HepG2 (cell line): ENCODE results near the gene COL4A3. TPM values are rescaled to one million over a fixed set of nuclear protein-coding genes. Genes with fewer than 3 reads are reported as not detected.

ENCODE experiments used
- ATAC-seq: fragments of 200-7000 bp; cut with Tn5 transposase; 3 replicates; pipeline ENCODE4 v1.9.1; 2020; ENCODE audit warnings: mild to moderate bottlenecking, moderate library complexity
- BruUV-seq: library from RNA; stranded (reverse); fragments of 400-500 nt; replicated peaks from 2 replicates; lab custom pipeline; 2021; lab: Mats Ljungman, UMichigan
- CTCF ChIA-PET: fragments of 300-600 bp; formaldehyde crosslinking; extraction: SDS; loops from one replicate; lab custom pipeline; 2021; ENCODE audit warnings: low total read pairs, inconsistent platforms, low intra/inter-chr PET ratio; lab: Yijun Ruan, JAX
- POLR2A ChIA-PET: fragments of 350-600 bp; sonication (Branson Sonifier 250); formaldehyde crosslinking; loops from one replicate; lab custom pipeline; 2020; ENCODE audit warnings: antibody characterized with exemption, inconsistent platforms; lab: Yijun Ruan, JAX
- DNase-seq: peaks from one replicate; pipeline ENCODE4 v3.0.0-alpha.2; 2015; ENCODE audit warnings: low spot score
- FAIRE-seq: peaks from 3 replicates; lab custom pipeline; 2011; peaks lifted over from hg19 to GRCh38; lab: Jason Lieb, UNC
- H2AFZ ChIP-seq: one replicate; pipeline ENCODE4 v1.6.1; 2011; ENCODE audit warnings: low read length, inconsistent platforms
- H3K27ac ChIP-seq: fragments of 300-600 bp; 3 replicates; pipeline ENCODE4 v1.8.0; 2011; ENCODE audit warnings: mixed run types, mild to moderate bottlenecking, mixed read lengths, low read length, inconsistent platforms; ENCODE audit not compliant: insufficient read depth; ENCODE audit errors: extremely low read length
- H3K27me3 ChIP-seq, 2 experiments: fragments of 200-600 bp in 1 of 2; 2 replicates in 1 of 2; 3 replicates in 1 of 2; pipeline versions ENCODE4 v1.6.0 to v1.8.0; 2011; ENCODE audit warnings: low read length in 2 of 2, mild to moderate bottlenecking in 2 of 2, moderate library complexity in 2 of 2, inconsistent platforms in 1 of 2; ENCODE audit not compliant: insufficient read depth in 2 of 2, control insufficient read depth in 1 of 2
- H3K36me3 ChIP-seq, 2 experiments: fragments of 200-600 bp in 1 of 2; replicated peaks in 1 of 2; 2 replicates in 1 of 2; 3 replicates in 1 of 2; pipeline versions ENCODE4 v1.5.1 to v1.8.0; 2011; ENCODE audit warnings: low read length in 2 of 2, inconsistent platforms in 1 of 2; ENCODE audit not compliant: insufficient read depth in 2 of 2, control insufficient read depth in 1 of 2
- H3K4me1 ChIP-seq: 2 replicates; pipeline ENCODE4 v1.5.1; 2012; ENCODE audit warnings: low read length, inconsistent platforms; ENCODE audit not compliant: insufficient read depth
- H3K4me2 ChIP-seq: 2 replicates; pipeline ENCODE4 v1.6.0; 2011; ENCODE audit warnings: low read depth, low read length, inconsistent platforms
- H3K4me3 ChIP-seq, 3 experiments: fragments of 200-600 bp in 1 of 3; sonication (generic), shearing (Covaris generic) in 1 of 3; replicated peaks in 1 of 3; 2 replicates each; pipeline ENCODE4 v1.5.1; 2011 to 2016; ENCODE audit warnings: low read length in 3 of 3, inconsistent platforms in 2 of 3, low read depth in 2 of 3, mild to moderate bottlenecking in 2 of 3, control low read depth in 1 of 3, mixed read lengths in 1 of 3; ENCODE audit not compliant: insufficient read depth in 1 of 3
- H3K79me2 ChIP-seq: one replicate; pipeline ENCODE4 v1.6.1; 2011; ENCODE audit warnings: low read length, inconsistent platforms; ENCODE audit not compliant: insufficient read depth
- H3K9ac ChIP-seq: 2 replicates; pipeline ENCODE4 v1.6.0; 2011; ENCODE audit warnings: mild to moderate bottlenecking, low read depth, low read length, inconsistent platforms; ENCODE audit not compliant: insufficient read depth
- H3K9me3 ChIP-seq: 2 replicates; pipeline ENCODE4 v1.5.1; 2012; ENCODE audit warnings: mild to moderate bottlenecking, low read length
- H4K20me1 ChIP-seq: 2 replicates; pipeline ENCODE4 v1.6.0; 2011; ENCODE audit warnings: inconsistent platforms, mild to moderate bottlenecking, low read length, moderate library complexity; ENCODE audit not compliant: insufficient read depth
- ARHGAP35 ChIP-seq: sonication (generic); formaldehyde crosslinking; IDR thresholded peaks from 2 replicates; pipeline ENCODE4 v1.9.0; 2022; ENCODE audit warnings: mild to moderate bottlenecking, inconsistent platforms, moderate library complexity, missing genetic modification reagents, borderline replicate concordance
- BHLHE40 ChIP-seq: IDR thresholded peaks from 2 replicates; pipeline ENCODE4 v1.6.1; 2011; ENCODE audit warnings: low read length, improper control_type of control experiment
- CHD4 ChIP-seq: fragments of 200-600 bp; sonication (generic); IDR thresholded peaks from 2 replicates; pipeline ENCODE4 v1.7.0; 2017; ENCODE audit warnings: mild to moderate bottlenecking, low read length, borderline replicate concordance
- GATAD2A ChIP-seq: IDR thresholded peaks from 2 replicates; pipeline ENCODE4 v1.6.1; 2016
- HNRNPUL1 ChIP-seq: fragments of 200-400 bp; formaldehyde crosslinking; IDR thresholded peaks from 2 replicates; pipeline ENCODE4 v1.6.1; 2017; ENCODE audit warnings: low read depth, mild to moderate bottlenecking, low read length, moderate library complexity
- KMT2B ChIP-seq: IDR thresholded peaks from 2 replicates; pipeline ENCODE4 v1.6.1; 2016; ENCODE audit warnings: missing genetic modification reagents, missing compliant biosample characterization
- SAP130 ChIP-seq: IDR thresholded peaks from 2 replicates; pipeline ENCODE4 v1.6.1; 2016; ENCODE audit warnings: low read depth
- WGBS: methylation state at CpG from one replicate; pipeline ENCODE4 v1.1.6; 2017; ENCODE audit warnings: low lambda C conversion rate; 5-methylcytosine and 5-hydroxymethylcytosine counted together
- in situ Hi-C: cut with HindIII; loops from 2 replicates; pipeline ENCODE4 v1.10.0; 2017; ENCODE audit warnings: low pct_unique_long_range_greater_than_20kb; ENCODE audit not compliant: extremely low pct_ligation_motif_present
- intact Hi-C: fragments of 100-400 bp; cut with micrococcal nuclease; formaldehyde crosslinking; loops from one replicate; pipeline ENCODE4 v1.10.0; 2022; ENCODE audit not compliant: unreplicated experiment
- polyA plus RNA-seq, 8 experiments: library from polyadenylated mRNA; depleted of rRNA in 3 of 8; stranded (reverse) in 7 of 8; unstranded in 1 of 8; fragments of >200 nt; fragmentation: Illumina TruSeq in 4 of 8; extraction: Trizol in 4 of 8; gene quantifications; 2 replicates each; pipeline versions ENCODE4 v1.2.1 to v1.2.3, GENCODE V29; 2011 to 2016; ENCODE audit warnings: low read depth in 4 of 8, missing spikeins in 1 of 8, mixed read lengths in 1 of 8; ENCODE audit not compliant: insufficient read depth in 1 of 8
- total RNA-seq, 5 experiments: library from RNA; depleted of rRNA; stranded (reverse); fragments of >200 nt; fragmentation: Illumina TruSeq; extraction: Trizol; gene quantifications; 2 replicates each; pipeline ENCODE4 v1.2.3, GENCODE V29; 2016; ENCODE audit warnings: low read depth in 1 of 5
- TF ChIP-seq, protein P1 (sequence below): sonication (generic); formaldehyde crosslinking; IDR thresholded peaks from 2 replicates; pipeline ENCODE4 v1.4.0; 2020; ENCODE audit warnings: missing genetic modification reagents
- TF ChIP-seq, protein P2 (sequence below): sonication (generic); formaldehyde crosslinking; IDR thresholded peaks from 2 replicates; pipeline ENCODE4 v1.4.0; 2020; ENCODE audit warnings: mild to moderate bottlenecking, missing genetic modification reagents
- TF ChIP-seq, protein P3 (sequence below): sonication (generic); formaldehyde crosslinking; IDR thresholded peaks from 2 replicates; pipeline ENCODE4 v1.5.1; 2020; ENCODE audit warnings: missing genetic modification reagents, mild to moderate bottlenecking, borderline replicate concordance

The COL4A3 gene
- total and polyA plus RNA-seq, 2 of the 13 experiments (the other 11 are each of a cell fraction or from before 2014, with no cell fraction given): 0.02 TPM; not detected in 1

DNA sequence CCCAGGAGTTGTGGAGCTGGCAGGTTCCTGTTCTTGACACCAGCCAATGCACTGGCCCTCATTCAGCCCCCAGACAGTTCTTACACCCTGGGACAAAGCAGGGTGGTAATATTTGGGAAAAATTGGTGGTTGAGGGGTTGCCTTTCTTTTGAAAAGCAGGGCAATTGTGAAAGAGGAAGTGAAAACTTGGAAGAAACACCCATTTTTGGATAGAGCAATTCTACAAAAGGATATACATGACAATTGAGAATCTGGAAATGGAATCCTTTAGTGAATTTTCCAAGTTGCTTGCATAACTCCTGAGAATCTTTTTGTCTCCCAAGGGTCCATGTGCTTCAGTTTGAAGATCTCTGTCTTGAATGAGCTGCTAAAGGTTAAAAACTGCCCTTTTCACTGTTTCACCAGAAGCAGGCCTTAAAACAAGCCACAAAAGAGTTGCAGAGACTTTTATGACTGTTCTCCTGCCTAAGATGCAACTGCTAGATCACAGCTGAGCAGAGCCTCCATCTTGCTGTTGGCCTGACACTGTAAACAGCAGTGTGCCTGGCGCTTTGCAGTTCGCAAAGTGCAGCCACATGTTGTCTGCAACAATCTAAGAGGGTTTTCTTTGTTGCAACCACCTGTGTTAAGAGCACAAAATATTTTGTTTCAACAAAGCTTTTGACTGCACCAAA, 12.2 kb upstream of the COL4A3 start:
- ChIA-PET POLR2A (no interaction called here), CTCF (no interaction called here)
- Histone ChIP-seq H3K4me3 (no peak overlapping the region), H3K9me3 (0 out of 2 replicates have a peak, but pooled peaks cover 4% of the 10 kb centered on the region), H2AFZ (no peak overlapping the region), H3K27ac (no peak overlapping the region), H3K27me3 (no peaks in the 10 kb centered on the region), H3K4me1 (no peaks in the 10 kb centered on the region), H4K20me1 (no peaks in the 10 kb centered on the region), H3K36me3 (no peaks in the 10 kb centered on the region), H3K9ac (no peak overlapping the region), H3K79me2 (no peaks in the 10 kb centered on the region), H3K4me2 (no peak overlapping the region)
- BruUV-seq: no TSS peak
- DNase-seq (no peak), ATAC-seq (no peak), FAIRE-seq (no peak)
- 31% methylated on average over 2 of the region's 2 CpGs for WGBS
- TF ChIP-seq ARHGAP35 (CRISPR knock-in tag) (no peak), BHLHE40 (no peak)
- intact Hi-C loops: no loop called here
- in situ Hi-C loops: no loop called here

DNA sequence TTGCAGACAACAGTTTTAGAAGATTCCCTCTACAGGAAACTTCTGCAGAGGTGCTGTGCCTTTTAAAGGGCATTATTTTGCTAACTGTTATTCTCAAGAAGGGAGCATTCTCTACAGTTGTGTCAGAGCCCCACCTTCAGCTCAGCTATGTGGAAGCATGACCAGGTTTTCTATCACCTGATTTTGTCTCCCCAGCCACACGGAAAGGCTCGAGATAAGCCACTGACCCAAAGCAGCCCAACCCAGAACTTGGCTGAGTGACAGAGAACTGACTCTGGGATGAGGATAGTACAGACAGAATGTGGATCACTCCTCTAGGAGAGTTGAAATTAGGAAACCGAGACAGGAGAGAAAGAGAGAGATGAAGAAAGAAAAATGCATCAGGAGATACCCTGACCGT, 11.1 kb upstream of the COL4A3 start:
- in situ Hi-C loops: no loop called here
- POLR2A ChIA-PET: no interaction called here
- Histone ChIP-seq H4K20me1 (no peaks in the 10 kb centered on the region), H3K4me1 (no peaks in the 10 kb centered on the region), H3K27me3 (no peaks in the 10 kb centered on the region), H3K9ac (no peak overlapping the region)
- WGBS: 2% methylated on average over 4 of the region's 4 CpGs
- TF ChIP-seq, protein P1, sequence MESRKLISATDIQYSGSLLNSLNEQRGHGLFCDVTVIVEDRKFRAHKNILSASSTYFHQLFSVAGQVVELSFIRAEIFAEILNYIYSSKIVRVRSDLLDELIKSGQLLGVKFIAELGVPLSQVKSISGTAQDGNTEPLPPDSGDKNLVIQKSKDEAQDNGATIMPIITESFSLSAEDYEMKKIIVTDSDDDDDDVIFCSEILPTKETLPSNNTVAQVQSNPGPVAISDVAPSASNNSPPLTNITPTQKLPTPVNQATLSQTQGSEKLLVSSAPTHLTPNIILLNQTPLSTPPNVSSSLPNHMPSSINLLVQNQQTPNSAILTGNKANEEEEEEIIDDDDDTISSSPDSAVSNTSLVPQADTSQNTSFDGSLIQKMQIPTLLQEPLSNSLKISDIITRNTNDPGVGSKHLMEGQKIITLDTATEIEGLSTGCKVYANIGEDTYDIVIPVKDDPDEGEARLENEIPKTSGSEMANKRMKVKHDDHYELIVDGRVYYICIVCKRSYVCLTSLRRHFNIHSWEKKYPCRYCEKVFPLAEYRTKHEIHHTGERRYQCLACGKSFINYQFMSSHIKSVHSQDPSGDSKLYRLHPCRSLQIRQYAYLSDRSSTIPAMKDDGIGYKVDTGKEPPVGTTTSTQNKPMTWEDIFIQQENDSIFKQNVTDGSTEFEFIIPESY: no peak
- TF ChIP-seq, protein P2, sequence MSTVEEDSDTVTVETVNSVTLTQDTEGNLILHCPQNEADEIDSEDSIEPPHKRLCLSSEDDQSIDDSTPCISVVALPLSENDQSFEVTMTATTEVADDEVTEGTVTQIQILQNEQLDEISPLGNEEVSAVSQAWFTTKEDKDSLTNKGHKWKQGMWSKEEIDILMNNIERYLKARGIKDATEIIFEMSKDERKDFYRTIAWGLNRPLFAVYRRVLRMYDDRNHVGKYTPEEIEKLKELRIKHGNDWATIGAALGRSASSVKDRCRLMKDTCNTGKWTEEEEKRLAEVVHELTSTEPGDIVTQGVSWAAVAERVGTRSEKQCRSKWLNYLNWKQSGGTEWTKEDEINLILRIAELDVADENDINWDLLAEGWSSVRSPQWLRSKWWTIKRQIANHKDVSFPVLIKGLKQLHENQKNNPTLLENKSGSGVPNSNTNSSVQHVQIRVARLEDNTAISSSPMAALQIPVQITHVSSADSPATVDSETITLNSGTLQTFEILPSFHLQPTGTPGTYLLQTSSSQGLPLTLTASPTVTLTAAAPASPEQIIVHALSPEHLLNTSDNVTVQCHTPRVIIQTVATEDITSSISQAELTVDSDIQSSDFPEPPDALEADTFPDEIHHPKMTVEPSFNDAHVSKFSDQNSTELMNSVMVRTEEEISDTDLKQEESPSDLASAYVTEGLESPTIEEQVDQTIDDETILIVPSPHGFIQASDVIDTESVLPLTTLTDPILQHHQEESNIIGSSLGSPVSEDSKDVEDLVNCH (CRISPR knock-in tag): no peak
- TF ChIP-seq KMT2B (CRISPR knock-in tag) (no peak), GATAD2A (CRISPR knock-in tag) (no peak), SAP130 (CRISPR knock-in tag) (no peak), HNRNPUL1 (no peak), CHD4 (no peak)
- TF ChIP-seq, protein P3, sequence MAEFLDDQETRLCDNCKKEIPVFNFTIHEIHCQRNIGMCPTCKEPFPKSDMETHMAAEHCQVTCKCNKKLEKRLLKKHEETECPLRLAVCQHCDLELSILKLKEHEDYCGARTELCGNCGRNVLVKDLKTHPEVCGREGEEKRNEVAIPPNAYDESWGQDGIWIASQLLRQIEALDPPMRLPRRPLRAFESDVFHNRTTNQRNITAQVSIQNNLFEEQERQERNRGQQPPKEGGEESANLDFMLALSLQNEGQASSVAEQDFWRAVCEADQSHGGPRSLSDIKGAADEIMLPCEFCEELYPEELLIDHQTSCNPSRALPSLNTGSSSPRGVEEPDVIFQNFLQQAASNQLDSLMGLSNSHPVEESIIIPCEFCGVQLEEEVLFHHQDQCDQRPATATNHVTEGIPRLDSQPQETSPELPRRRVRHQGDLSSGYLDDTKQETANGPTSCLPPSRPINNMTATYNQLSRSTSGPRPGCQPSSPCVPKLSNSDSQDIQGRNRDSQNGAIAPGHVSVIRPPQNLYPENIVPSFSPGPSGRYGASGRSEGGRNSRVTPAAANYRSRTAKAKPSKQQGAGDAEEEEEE: no peak
- TF ChIP-seq, all 625 proteins: peak for 0
- Histone ChIP-seq H3K27ac (no peak overlapping the region), H3K79me2 (no peaks in the 10 kb centered on the region), H2AFZ (no peak overlapping the region), H3K9me3 (no peaks in the 10 kb centered on the region), H3K4me2 (no peak overlapping the region), H3K4me3 (no peak overlapping the region), H3K36me3 (no peaks in the 10 kb centered on the region)
- FAIRE-seq: no peak
- CTCF ChIA-PET: no interaction called here
- intact Hi-C loops: no loop called here
- no TSS peak for BruUV-seq
- DNase-seq: no peak
- ATAC-seq: no peak
